GM12891 (cell line): Measurements from ENCODE around the gene PLA2G4D.

Experiments
- POLR2A ChIP-seq: IDR thresholded peaks from 2 replicates; pipeline ENCODE4 v1.6.1; 2011; ENCODE audit warnings: low read depth, low read length, control low read depth
- TAF1 ChIP-seq: IDR thresholded peaks from 2 replicates; pipeline ENCODE4 v1.6.1; 2011; ENCODE audit warnings: low read depth, low read length, control low read depth

GRCh38 chr15:42123546-42123945 lies 29.2 kb upstream of the PLA2G4D start:
- TF ChIP-seq POLR2A (no peak), TAF1 (no peak)
